NCI-H2107 (cell line): ENCODE measurements around the gene HMGCLL1.

Experiments used
- DNase-seq: peaks from one replicate; lab custom pipeline; 2025; lab: John Stamatoyannopoulos, UW

The HMGCLL1 gene

DNA sequence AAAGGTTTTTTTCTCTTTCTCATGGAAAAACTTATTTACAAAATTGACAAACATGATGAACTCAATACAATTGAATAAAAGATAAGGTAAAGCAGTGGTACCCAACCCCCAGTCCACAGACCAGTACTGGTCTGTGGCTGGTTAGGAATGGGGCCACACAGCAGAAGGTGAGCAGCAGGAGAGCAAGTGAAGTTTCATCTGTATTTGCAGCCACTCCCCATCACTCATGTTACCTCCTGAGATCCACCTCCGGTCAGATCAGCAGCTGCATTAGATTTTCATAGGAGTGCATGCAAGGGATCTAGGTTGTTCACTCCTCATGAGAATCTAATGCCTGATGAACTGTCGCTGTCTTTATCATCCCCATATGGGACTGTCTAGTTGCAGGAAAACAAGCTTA lies 47.5 kb downstream of the HMGCLL1 start:
- no peak for DNase-seq

DNA sequence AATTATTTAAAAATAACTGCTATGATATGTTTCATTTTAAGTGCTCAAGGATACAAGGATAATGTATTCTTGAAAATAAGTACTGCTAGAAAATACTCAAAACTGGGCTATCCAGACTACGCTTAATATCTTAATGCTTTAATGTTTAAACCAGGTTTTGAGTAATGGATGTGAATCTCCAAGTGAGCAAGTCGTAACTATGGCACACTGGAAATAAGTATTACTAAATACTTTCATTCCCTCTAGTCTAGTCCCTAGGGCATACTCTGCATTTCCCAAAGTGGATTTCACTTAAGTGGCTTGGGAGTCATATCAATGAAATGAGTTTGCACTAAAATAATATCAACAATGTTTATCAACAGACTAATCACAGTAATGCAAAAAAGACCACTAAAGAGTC lies 48.1 kb downstream of the HMGCLL1 start:
- DNase-seq, result no peak

DNA sequence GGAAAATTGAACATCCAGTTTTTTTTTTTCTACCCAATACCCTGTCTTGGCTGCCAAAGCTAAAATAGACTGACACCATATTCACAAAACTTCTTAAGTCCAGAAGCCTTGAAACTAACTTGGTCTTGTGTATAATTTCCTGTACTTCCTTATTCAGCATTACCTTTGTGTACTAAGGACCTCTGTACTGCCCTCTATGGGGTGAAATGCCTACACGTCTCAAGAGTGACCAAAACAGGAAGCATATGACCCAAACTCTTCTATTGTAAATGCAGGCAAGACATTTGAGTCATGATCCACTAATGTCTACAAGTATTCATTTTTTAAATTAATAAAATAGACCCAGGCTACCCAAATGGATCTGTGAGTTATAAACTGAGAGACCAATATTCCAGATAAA lies 50.4 kb downstream of the HMGCLL1 start:
- no peak for DNase-seq

DNA sequence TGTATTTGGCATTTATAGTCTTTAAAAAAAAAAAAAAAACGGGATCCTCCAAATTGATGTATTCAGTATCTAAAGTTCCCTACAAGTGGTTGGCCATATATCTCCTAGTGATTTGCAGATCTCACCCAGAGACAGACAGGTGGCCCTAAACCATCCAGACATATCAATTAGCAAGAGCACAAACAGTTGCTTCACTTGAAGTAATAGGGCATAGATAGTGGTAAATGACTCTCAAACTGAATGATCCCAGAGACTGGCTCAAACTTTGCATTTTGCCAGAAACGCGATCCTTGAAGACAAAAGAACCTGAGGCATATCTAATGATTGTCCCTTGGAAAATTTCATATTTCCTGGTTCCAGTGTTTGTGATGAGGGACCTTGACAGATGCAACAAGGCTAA lies 54.6 kb downstream of the HMGCLL1 start:
- no peak for DNase-seq

DNA sequence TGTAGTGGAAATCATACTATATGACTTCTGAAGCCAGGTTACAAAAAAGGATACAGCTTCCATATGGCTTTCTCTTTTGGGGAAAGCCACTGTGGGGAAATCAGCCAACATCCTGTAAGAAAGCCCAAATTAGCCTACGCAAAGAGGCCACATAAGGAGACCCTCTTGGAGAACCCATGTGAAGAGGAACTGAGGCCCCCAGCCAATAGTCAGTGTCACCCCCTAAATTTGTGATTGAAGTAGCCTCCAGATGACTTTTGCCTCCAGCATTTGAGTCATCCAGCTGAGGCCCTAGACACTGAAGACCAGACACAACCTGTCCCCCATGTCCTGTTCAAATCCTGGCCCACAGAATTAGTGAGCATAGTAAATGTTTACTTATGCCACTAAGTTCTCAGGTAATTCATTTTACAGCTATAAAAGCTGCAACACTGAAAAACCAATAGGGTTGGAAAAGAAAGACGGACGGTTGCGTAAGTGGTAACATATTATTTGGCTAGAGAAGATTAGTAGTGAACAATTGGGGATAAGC lies 60.4 kb downstream of the HMGCLL1 start:
- DNase-seq, result no peak

DNA sequence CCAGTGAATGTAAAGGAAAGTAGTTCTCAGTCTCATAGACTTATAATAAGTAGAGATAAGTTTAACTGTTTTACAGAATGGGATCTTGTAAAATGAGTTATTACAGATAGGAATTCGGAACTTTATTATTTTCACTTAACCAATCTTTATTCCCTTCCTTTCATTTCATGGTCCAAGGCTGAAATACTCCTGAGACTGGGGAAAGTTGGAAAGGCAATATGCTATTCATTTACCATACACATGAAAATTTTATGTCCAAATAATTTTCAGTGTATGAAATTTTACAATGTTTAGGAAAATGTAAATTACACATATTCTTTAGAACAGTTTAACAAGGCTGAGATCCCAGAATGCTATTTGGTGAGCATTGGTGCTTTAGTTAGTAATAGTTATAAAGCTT lies 62.3 kb downstream of the HMGCLL1 start:
- no peak for DNase-seq

DNA sequence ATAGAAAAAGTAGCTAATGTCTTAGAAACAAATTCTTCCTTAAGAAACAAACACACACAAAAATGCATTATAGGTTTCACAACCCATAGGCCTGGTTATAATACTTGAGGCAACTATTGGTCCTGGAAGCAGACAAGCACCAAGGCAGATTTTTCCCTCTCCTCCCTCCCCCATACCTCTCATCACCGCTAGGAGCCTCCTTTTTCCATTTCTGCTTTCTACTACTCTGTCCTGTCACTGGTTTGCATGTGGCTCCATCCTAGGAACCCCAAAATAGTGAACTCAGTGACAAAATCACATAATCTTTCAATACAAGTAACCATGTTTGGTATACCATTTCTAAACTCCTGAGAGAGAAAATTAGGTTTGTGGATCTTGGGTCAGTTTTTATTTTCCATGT lies 66.1 kb downstream of the HMGCLL1 start:
- no peak for DNase-seq

DNA sequence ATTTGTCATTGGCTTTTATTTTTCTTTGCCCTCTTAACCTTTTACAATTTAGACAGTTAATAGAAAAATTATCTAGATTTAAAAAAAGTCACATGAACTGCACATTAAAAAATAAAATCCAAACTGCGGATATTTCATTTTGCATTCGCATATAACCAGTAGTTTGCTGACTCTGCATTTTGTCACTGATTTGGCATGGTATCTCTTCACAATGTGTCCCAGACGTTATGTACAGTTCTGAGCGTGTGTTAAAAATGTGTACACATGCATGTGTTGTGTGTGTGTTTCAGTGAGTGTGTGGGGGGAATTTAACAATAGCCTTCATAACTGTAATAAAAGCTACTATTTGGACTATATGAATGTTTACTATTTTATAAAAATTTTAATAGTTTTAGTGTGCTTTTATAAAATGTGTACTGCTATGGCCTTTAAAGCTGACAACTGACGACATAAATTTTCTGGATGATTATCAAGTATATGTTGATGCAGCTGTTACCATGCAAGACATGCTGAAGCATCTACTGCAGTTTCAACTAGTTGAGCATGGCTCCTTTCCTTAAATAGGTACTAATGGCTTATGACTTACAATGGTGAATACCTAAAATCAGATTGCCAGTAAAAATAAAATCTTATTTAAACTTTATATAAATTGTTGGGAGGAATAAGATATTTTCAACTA lies 67.7 kb downstream of the HMGCLL1 start:
- no peak for DNase-seq

DNA sequence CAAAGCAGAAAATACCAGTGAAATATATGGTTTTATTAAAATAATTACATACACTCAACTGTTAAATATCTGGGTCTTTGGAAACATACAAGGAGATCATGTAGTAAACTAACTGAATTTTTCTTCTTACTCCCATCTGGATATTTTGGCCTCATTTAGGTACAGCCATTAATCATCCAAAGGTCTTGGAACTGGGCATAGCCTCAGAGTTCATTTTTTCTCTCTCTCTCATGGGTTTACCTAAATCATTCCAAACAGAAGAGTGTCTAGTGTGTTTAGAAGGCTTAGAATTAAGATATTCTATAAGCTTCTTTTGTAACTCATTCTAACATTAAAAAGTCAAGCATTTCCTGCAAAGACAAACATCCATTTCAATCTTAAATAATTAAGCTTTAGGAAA lies 79.4 kb downstream of the HMGCLL1 start:
- no peak for DNase-seq

DNA sequence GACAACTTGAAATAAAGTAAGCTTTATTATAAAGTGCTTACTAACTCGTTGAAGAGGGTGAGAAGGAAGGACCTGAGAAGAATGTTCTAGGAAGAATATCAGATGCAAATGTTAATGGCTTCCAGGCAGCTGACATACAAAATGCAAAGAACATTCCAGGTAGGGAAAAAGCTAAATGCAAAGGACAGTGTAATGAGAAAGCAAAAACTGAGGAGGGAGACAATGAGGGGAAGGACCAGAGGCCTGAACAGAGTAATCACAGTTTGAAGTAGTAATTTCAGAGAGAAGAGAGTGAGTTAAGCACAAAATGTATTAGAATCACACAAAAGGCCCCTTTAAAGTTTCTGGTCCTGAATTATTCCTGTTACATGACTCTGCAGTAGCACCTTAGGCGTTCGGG lies 81.3 kb downstream of the HMGCLL1 start:
- no peak for DNase-seq

DNA sequence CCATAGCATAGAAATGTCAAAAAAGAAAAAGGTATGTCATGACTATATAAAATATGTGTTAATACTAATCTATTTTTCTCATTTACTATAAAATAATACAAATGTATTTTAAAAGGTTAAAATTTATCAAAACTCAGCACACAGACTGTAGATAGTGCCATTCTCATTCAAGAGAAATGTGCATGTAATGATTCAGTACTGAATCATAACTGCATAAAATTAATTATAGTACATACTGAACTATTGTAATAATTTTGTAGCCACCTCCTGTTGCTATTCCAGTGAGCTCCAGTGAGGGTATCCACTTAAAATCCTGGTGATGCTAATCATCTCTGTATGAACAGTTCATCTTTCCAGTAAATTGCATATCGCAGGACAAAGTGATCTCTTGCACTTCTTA lies 82.8 kb downstream of the HMGCLL1 start:
- no peak for DNase-seq

DNA sequence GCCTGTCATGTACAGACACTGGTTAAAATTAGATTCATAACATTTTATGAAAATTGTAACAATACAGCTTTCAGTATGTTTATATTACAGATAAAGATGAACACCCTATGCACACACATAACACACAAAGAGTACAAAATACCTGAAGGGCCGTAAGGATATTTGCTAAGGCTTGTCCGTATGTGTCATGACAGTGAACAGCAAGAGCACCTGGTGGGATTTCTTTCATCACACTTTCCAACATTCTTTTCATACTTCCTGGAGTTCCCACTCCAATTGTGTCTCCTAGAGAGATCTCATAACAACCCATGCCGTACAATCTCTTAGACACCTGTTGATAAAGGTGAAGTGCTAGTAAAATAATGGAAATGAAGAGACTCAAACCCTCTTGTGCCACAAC lies 83.7 kb downstream of the HMGCLL1 start:
- no peak for DNase-seq

DNA sequence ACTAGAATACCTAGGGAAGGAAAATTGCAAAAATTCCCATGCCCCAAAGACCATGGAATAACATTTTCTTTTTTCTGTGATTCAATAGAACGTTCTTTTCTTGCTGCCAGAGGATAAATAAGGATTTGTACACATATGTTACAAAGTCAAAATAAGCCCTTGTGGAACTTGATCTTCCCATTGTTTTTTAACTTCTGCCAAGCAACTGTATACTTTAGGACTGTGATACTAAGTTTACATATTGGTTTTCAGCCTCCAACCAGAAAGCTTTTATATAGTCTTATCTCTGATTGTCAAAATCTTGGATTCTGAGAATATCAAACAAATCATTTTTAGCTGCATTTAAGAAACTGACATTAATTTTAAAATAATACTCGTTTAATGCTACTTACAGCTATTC lies 84.6 kb downstream of the HMGCLL1 start:
- no peak for DNase-seq

DNA sequence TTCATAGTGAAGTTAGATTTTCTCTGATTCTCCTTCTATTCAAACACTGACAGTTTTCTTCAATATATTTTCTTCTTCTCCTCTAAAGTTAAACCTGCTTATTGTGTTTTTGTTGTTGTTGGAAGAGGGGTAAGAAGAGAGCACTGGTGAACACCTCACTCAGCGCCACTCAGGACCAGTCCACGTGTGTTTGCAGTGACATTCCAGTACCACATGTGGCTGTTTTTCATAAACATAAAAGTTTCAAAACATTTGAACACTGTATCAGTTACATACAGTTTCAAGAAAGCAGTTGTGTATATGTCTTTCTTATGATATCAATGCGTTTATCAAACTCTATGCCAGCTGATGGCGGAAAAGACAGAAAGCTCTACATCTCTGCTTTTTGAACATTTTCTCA lies 86.7 kb downstream of the HMGCLL1 start:
- no peak for DNase-seq

DNA sequence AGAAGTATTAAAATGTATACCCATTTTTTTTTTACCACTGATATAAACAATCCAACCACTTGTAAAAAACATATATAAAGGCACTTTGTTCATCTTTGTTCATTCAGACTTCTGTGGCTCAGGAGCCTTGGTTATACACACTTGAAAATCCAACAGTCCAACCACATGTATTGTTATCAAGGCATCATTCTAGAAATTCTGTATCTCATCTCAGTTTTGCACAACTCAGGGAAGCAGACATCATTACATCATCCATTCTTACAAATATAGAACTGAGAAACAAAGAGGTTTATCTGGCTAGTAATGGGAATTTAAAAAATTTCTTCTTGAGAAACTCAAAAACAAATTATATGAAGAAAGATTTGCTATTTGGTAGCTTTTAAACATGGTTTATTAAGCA lies 88.1 kb downstream of the HMGCLL1 start:
- no peak for DNase-seq

DNA sequence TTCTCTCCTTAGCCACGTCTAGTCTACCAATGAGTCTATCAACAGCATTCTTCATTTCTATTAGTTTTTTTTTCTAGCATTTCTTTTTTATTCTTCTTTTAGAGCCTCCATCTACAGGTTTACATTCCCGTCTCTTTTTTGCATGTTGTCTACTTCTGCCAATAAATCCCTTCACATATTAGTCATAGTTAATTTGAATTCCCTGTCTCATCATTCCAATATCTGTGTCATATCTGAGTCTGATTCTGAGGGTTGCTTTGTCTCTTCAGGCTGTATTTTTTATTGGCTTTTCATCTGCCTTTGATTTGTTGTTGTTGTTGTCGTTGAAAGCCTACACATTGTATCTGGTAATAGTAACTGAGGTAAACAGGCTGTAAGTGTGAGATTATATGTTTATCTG lies 104.6 kb downstream of the HMGCLL1 start:
- DNase-seq, result no peak

DNA sequence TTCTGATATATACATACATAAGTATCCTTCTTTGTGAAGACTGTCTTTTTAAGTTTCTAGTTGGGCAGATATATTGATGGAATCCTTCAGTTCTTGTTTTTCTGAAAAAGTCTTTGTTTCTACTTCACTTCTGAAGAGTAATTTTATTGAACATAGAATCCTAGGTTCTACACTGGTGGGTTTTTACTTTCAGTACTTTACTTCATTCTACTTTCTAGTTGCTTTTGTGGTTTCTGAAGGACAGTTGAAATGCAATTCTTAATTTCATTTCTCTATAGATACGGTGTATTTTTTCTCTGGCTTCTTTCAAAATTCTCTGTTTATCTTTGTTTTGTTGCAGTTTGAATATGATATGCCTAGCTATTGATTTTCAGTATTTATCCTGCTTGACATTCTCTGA lies 105.3 kb downstream of the HMGCLL1 start:
- no peak for DNase-seq

DNA sequence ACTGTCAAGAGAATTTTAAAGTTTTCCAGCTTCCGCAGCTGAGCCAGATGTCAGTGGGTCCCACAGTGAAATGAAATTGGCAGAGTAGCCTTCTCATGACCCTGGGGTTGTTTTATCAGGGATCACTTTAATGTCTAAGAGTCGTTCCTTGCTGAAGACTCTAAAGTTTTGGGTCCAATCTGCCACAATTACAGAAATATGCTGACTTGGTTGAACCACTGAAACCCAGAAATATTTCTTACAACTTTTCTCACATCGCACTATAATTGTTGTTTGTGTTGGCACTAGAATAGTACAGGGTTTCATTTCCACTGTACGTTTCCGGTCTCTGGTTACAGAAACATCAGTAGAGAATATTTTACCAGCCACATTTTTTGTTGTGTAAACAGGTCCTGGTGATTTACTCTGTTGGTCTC lies 109.0 kb downstream of the HMGCLL1 start:
- DNase-seq, result no peak

DNA sequence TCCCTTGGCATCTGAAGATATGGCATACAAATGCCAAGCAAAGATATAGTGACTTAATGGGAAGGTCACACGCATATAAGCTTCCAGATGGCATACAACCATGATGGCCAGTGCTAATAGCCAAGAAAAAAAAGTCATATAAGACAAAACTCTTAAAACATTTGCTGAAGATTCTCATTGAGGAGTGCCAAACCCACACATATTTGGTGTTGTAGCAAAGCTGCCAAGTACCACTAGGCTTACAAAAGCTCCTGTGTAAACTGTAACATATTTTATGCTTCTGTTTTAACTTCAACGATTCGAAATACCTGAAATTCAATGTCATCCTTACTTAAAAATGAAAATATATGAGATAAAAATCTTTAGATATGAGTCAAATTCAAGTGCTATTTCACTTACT lies 123.0 kb downstream of the HMGCLL1 start:
- DNase-seq, result no peak

DNA sequence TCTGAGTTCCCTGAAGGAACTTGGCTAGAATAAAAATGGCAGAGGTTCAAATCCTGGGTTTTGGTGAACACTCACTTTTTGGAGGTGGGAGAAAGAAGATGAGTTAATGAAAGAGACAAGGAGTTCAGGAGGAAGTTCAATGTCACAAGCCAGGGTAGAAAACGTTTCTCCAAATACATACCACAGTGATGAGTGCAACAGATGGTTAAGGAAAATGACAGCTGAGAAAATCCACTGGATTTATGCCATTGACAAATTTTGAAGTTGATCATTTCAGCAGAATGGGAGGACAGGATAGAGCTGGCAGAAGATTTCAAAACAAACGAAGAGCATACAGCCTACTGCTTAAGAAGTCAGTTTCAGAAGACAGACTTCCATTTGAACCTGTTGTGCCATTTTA lies 129.0 kb downstream of the HMGCLL1 start:
- DNase-seq, result no peak

DNA sequence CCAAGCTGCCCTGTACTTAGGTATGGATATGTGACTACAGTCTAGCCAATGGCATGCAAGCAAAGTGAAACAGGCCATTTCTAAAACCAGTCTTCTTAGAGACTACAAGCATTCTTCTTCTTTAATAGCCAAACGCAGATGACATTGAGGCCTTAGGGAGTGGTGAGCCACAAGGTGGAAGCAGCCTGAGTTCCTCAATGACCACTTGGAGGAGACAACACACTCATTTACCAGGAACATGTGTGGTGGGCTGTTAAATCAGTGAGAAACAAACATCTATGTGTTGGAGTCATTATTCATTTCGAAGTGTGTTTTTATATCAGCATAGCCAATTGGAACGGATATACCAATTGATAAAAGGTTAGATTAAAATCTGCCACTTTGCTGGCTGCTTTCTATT lies 129.8 kb downstream of the HMGCLL1 start:
- no peak for DNase-seq

DNA sequence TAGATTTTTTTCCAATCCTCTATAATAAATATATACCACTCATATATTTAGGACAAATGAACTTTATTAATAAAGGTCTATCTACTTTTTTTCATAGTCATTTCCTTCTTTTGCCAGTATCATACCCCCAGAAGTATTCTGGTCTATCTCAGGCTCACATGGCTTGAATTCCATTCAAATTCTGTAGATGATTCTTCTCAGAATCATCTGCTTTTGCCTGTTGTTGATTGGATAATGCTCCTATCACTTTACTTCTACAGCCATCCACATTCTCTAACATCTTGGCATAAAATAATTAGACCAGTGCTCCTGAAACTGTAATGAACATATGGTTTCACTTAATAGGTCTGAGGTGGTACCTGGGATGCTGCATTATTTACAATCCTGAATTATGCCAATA lies 130.5 kb downstream of the HMGCLL1 start:
- no peak for DNase-seq

DNA sequence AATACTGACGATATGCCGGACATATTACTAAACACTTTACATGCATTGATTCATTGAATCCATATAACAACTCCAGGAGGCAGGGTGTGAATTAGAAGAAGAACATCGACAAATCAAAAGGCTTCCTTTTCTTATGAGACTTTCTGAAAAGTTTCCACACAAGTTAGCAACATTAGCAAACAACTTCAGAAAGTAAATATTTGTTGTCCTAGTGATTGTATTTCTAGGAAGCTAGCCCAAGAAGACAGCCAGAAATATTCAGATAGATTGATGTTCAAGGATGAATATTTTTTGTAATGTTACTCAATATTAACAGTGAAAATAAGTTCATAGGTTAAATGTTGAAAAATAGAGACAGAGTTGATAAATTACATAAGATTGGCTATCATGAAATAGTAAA lies 131.1 kb downstream of the HMGCLL1 start:
- DNase-seq, result no peak

DNA sequence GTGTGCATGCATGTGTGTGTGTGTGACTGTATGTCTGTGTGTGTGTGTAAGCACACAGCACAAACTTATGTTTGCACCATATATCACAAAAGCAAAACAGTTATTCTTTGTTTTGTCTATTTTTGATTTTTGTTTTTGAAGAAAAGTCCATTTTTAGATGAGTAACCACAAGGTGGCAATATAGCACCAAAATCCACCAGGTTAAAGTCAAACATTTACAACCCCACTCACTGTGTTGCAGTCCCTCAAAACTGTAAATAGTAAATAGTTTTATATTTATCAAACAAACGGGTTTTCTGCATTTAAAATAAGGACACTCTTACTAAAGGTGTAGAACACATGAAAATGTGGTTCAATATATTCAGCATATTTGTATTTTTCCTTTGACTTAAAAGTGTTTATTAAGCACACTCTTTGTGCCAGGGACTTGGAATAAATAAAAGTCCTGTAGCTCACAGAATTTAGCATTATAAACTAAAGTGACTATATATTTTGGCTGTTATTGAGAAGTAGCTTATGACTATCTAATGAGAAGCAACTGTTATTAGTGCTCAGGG lies 133.3 kb downstream of the HMGCLL1 start:
- DNase-seq, result no peak
